K562 (cell line): ENCODE data around the gene RARG. TPM values are rescaled to one million over a fixed set of nuclear protein-coding genes. Genes with fewer than 3 reads are reported as not detected.

Experiments used
- ARHGAP35 ChIP-seq: fragments of 450-650 bp; IDR thresholded peaks from 2 replicates; pipeline ENCODE4 v1.6.1; 2018; ENCODE audit not compliant: partially characterized antibody
- ERF ChIP-seq: fragments of 450-650 bp; formaldehyde crosslinking; IDR thresholded peaks from 2 replicates; pipeline ENCODE4 v1.4.0; 2020; ENCODE audit warnings: mild to moderate bottlenecking, mixed read lengths
- HNRNPH1 ChIP-seq: fragments of 200-400 bp; formaldehyde crosslinking; optimal IDR thresholded peaks from 2 replicates; pipeline ENCODE3; 2017; ENCODE audit warnings: low read depth, mild to moderate bottlenecking, low read length, moderate library complexity
- KDM1A ChIP-seq, 2 experiments: fragments of 450-650 bp; IDR thresholded peaks; 2 replicates each; pipeline ENCODE4 v1.6.1; 2016; ENCODE audit warnings: mild to moderate bottlenecking in 2 of 2
- KLF13 ChIP-seq: fragments of 450-650 bp; IDR thresholded peaks from 2 replicates; pipeline ENCODE4 v1.6.1; 2016; ENCODE audit warnings: missing genetic modification characterization, low read depth, mild to moderate bottlenecking, missing compliant biosample characterization, moderate library complexity, borderline replicate concordance
- L3MBTL2 ChIP-seq: fragments of 450-650 bp; IDR thresholded peaks from 2 replicates; pipeline ENCODE4 v1.6.1; 2016; ENCODE audit warnings: mild to moderate bottlenecking, moderate library complexity
- LEF1 ChIP-seq: fragments of 450-650 bp; IDR thresholded peaks from 2 replicates; pipeline ENCODE4 v1.6.1; 2016; ENCODE audit warnings: mild to moderate bottlenecking
- PCBP1 ChIP-seq: fragments of 200-400 bp; formaldehyde crosslinking; IDR thresholded peaks from 2 replicates; pipeline ENCODE4 v1.6.1; 2018; ENCODE audit warnings: mild to moderate bottlenecking, low read depth, low read length; ENCODE audit not compliant: poor library complexity, severe bottlenecking
- PHF21A ChIP-seq: fragments of 450-650 bp; IDR thresholded peaks from 2 replicates; pipeline ENCODE4 v1.6.1; 2017; ENCODE audit warnings: low read depth, borderline replicate concordance
- RHOXF2B ChIP-seq: fragments of 250-450 bp; sonication (Bioruptor Pico); conservative IDR thresholded peaks from 2 replicates; pipeline ENCODE4 v1.5.1; 2021
- ZNF785 ChIP-seq: fragments of 250-450 bp; sonication (Bioruptor Pico); IDR thresholded peaks from 2 replicates; pipeline ENCODE4 v1.4.0; 2020; ENCODE audit warnings: mild to moderate bottlenecking
- polyA plus RNA-seq, 8 experiments: library from polyadenylated mRNA; depleted of rRNA in 4 of 8; stranded (reverse) in 5 of 8; unstranded in 3 of 8; fragments of >200 nt; fragmentation: Nextera tagmentation in 2 of 8; fragmentation: Illumina TruSeq in 1 of 8; extraction: Ambion mirVana in 2 of 8; extraction: Trizol in 1 of 8; gene quantifications; 2 replicates each; pipeline versions ENCODE4 v1.2.1 to v1.2.3, GENCODE V29; 2011 to 2014; ENCODE audit warnings: inconsistent platforms in 1 of 8, missing spikeins in 1 of 8
- total RNA-seq, 7 experiments: library from RNA; depleted of rRNA in 6 of 7; stranded (reverse); fragments of >200 nt in 6 of 7; fragmentation: Illumina TruSeq in 2 of 7; extraction: Trizol in 2 of 7; gene quantifications; 2 replicates each; pipeline versions ENCODE4 v1.2.1 to v1.2.3, GENCODE V29; 2011 to 2021; ENCODE audit warnings: low replicate concordance in 1 of 7
- TF ChIP-seq, protein P1 (sequence below): fragments of 450-650 bp; IDR thresholded peaks from 2 replicates; pipeline ENCODE4 v1.6.1; 2017; ENCODE audit warnings: antibody characterized with exemption, mild to moderate bottlenecking
- TF ChIP-seq, protein P2 (sequence below): fragments of 450-650 bp; IDR thresholded peaks from 2 replicates; pipeline ENCODE4 v1.6.1; 2016; ENCODE audit warnings: missing biosample characterization, missing genetic modification characterization
- TF ChIP-seq, protein P3 (sequence below): fragments of 450-650 bp; formaldehyde crosslinking; IDR thresholded peaks from 2 replicates; pipeline ENCODE4 v1.4.0; 2022; ENCODE audit warnings: mild to moderate bottlenecking, moderate library complexity
- TF ChIP-seq, protein P4 (sequence below), 2 experiments: fragments of 450-650 bp; IDR thresholded peaks; 2 replicates each; pipeline ENCODE4 v1.6.1; 2016; ENCODE audit warnings: mild to moderate bottlenecking in 2 of 2, borderline replicate concordance in 1 of 2, low read depth in 1 of 2, moderate library complexity in 1 of 2

The RARG gene
- total and polyA plus RNA-seq, 9 of the 15 experiments (the other 6 are each of a cell fraction or from before 2014, with no cell fraction given) = 0.18 to 7.6 (median 3.8) TPM

DNA sequence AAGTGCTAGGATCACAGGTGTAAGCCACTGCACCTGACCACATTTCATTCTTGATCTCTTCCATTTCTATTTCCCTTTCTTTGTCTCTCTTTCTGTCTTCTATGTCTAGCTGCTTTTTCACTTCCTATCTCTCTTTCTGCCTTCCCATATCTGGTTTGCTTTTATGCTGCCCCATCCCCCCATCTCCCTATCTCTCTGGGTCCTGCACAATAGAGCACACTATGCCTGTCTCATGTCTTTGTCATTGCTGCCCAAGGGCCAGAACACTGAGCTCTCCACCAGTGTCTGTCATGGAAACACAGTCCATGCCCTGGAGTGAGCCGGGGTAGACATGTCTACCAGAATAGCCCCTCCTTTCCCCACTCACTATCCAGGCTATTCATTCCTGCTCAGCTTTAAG lies 12.3 kb upstream of the RARG start (continued):
- TF ChIP-seq PCBP1 (no peak), RHOXF2B (no peak), KDM1A (IDR thresholded peaks at IDR 0.05) (no peak), ERF (no peak), ARHGAP35 (no peak), L3MBTL2 (no peak), ZNF785 (CRISPR knock-in tag) (no peak), LEF1 (peak; percentile 92), KLF13 (no peak), HNRNPH1 (no peak), PHF21A (no peak)
- TF ChIP-seq, protein P1, sequence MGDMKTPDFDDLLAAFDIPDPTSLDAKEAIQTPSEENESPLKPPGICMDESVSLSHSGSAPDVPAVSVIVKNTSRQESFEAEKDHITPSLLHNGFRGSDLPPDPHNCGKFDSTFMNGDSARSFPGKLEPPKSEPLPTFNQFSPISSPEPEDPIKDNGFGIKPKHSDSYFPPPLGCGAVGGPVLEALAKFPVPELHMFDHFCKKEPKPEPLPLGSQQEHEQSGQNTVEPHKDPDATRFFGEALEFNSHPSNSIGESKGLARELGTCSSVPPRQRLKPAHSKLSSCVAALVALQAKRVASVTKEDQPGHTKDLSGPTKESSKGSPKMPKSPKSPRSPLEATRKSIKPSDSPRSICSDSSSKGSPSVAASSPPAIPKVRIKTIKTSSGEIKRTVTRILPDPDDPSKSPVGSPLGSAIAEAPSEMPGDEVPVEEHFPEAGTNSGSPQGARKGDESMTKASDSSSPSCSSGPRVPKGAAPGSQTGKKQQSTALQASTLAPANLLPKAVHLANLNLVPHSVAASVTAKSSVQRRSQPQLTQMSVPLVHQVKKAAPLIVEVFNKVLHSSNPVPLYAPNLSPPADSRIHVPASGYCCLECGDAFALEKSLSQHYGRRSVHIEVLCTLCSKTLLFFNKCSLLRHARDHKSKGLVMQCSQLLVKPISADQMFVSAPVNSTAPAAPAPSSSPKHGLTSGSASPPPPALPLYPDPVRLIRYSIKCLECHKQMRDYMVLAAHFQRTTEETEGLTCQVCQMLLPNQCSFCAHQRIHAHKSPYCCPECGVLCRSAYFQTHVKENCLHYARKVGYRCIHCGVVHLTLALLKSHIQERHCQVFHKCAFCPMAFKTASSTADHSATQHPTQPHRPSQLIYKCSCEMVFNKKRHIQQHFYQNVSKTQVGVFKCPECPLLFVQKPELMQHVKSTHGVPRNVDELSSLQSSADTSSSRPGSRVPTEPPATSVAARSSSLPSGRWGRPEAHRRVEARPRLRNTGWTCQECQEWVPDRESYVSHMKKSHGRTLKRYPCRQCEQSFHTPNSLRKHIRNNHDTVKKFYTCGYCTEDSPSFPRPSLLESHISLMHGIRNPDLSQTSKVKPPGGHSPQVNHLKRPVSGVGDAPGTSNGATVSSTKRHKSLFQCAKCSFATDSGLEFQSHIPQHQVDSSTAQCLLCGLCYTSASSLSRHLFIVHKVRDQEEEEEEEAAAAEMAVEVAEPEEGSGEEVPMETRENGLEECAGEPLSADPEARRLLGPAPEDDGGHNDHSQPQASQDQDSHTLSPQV = peak; percentile 64; the same call in 1 of the 2 replicates
- TF ChIP-seq, protein P2, sequence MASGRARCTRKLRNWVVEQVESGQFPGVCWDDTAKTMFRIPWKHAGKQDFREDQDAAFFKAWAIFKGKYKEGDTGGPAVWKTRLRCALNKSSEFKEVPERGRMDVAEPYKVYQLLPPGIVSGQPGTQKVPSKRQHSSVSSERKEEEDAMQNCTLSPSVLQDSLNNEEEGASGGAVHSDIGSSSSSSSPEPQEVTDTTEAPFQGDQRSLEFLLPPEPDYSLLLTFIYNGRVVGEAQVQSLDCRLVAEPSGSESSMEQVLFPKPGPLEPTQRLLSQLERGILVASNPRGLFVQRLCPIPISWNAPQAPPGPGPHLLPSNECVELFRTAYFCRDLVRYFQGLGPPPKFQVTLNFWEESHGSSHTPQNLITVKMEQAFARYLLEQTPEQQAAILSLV (tag) = no peak
- TF ChIP-seq, protein P3, sequence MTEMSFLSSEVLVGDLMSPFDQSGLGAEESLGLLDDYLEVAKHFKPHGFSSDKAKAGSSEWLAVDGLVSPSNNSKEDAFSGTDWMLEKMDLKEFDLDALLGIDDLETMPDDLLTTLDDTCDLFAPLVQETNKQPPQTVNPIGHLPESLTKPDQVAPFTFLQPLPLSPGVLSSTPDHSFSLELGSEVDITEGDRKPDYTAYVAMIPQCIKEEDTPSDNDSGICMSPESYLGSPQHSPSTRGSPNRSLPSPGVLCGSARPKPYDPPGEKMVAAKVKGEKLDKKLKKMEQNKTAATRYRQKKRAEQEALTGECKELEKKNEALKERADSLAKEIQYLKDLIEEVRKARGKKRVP (CRISPR knock-in tag) = no peak
- TF ChIP-seq, protein P4, sequence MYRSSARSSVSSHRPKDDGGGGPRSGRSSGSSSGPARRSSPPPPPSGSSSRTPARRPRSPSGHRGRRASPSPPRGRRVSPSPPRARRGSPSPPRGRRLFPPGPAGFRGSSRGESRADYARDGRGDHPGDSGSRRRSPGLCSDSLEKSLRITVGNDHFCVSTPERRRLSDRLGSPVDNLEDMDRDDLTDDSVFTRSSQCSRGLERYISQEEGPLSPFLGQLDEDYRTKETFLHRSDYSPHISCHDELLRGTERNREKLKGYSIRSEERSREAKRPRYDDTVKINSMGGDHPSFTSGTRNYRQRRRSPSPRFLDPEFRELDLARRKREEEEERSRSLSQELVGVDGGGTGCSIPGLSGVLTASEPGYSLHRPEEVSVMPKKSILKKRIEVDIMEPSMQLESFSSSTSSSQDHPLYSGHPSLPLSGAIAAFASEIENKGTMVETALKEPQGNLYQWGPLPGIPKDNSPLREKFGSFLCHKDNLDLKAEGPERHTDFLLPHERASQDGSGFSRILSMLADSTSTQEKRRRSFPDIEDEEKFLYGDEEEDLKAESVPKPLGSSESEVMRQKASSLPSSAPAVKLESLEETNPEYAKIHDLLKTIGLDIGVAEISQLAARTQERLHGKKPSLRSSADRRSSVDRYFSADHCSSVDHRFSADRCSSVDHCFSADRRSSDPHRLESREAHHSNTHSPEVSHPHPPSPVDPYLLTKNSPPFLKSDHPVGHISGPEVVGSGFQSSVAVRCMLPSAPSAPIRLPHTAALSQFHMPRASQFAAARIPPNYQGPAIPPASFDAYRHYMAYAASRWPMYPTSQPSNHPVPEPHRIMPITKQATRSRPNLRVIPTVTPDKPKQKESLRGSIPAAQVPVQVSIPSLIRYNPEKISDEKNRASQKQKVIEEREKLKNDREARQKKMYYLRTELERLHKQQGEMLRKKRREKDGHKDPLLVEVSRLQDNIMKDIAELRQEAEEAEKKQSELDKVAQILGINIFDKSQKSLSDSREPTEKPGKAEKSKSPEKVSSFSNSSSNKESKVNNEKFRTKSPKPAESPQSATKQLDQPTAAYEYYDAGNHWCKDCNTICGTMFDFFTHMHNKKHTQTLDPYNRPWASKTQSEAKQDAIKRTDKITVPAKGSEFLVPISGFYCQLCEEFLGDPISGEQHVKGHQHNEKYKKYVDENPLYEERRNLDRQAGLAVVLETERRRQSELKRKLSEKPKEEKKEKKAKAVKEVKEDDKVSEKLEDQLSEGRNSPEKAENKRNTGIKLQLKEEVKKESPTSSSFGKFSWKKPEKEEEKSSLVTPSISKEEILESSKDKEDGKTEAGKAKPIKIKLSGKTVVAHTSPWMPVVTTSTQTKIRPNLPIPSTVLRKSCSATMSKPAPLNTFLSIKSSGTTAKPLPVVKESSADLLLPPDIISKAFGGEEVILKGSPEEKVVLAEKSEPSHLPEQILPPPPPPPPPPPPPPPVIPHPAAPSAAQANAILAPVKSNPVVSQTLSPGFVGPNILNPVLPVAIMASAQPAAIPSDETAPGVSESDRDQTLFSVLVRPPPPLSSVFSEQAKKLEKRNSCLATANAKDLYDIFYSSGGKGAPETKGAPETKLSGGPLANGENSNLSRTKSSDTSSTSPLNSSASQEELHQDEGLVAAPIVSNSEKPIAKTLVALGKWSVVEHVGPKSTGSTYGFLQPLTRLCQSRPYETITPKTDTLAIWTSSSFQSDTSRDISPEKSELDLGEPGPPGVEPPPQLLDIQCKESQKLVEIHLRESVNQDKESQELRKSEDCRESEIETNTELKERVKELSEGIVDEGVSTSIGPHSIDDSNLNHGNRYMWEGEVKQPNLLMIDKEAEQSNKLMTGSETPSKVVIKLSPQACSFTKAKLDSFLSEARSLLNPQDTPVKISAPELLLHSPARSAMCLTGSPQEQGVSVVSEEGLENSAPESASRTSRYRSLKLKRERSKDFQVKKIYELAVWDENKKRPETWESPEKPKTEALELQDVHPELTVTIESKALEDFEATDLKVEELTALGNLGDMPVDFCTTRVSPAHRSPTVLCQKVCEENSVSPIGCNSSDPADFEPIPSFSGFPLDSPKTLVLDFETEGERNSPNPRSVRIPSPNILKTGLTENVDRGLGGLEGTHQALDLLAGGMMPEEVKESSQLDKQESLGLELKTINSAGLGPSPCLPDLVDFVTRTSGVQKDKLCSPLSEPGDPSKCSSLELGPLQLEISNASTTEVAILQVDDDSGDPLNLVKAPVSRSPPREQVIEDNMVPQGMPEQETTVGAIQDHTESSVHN (IDR thresholded peaks at IDR 0.05; ENCODE audit: borderline replicate concordance in 1 of 2, low read depth in 1 of 2) = no peak
